Measurements from ENCODE around the gene FAM174A.

- TF ChIP-seq CTCF (IDR thresholded peaks at IDR 0.05 in 8 of 11, conservative IDR thresholded peaks at IDR 0.05 in 3 of 11) (no peak), POLR2AphosphoS5 (IDR thresholded peaks at IDR 0.05) (no peak)
Observed at GRCh38 chr5:100520348-100520747, 14.8 kb upstream of the FAM174A start.

All from spleen (tissue), 7 donors.